Uterus (tissue), 4 donors: ENCODE measurements around the gene WDFY2. TPM values are rescaled to one million over a fixed set of nuclear protein-coding genes. Genes with fewer than 3 reads are reported as not detected.
"Not testable (repeated sequence)": the region's sequence is repeated elsewhere in the genome, so short reads cannot be mapped to it uniquely, and the experiment has no call there.

Experiments used
- DNase-seq, 2 donors: peaks; one replicate each; pipeline ENCODE4 v3.0.0-alpha.2; 2019 to 2020
- H3K27ac ChIP-seq, 2 donors: fragments of 200-600 bp; sonication (generic); 1 replicate in 1 of 2; 2 replicates in 1 of 2; pipeline ENCODE4 v1.5.1; 2016 to 2018
- H3K27me3 ChIP-seq, 2 donors: fragments of 200-600 bp; sonication (generic); one replicate each; pipeline ENCODE4 v1.5.1; 2018 to 2019; ENCODE audit warnings: control low read depth in 1 of 2
- H3K36me3 ChIP-seq, 2 donors: fragments of 200-600 bp; sonication (generic); one replicate each; pipeline ENCODE4 v1.5.1; 2019; ENCODE audit warnings: control low read depth in 1 of 2
- H3K4me1 ChIP-seq, 2 donors: fragments of 200-600 bp; sonication (generic); one replicate each; pipeline ENCODE4 v1.5.1; 2018 to 2019; ENCODE audit warnings: control low read depth in 1 of 2
- H3K4me3 ChIP-seq, 2 donors: fragments of 200-600 bp; sonication (generic); 1 replicate in 1 of 2; 2 replicates in 1 of 2; pipeline ENCODE4 v1.5.1; 2018 to 2019; ENCODE audit warnings: mild to moderate bottlenecking in 1 of 2
- H3K9me3 ChIP-seq, 2 donors: fragments of 200-600 bp; sonication (generic); one replicate each; pipeline ENCODE4 v1.5.1; 2019; ENCODE audit warnings: control low read depth in 1 of 2
- CTCF ChIP-seq, 4 experiments: fragments of 200-600 bp in 2 of 4; fragments of 450-650 bp in 2 of 4; sonication (generic) in 2 of 4; IDR thresholded peaks; one replicate each; pipeline ENCODE4 v1.5.1; 2016 to 2019; ENCODE audit warnings: antibody characterized with exemption in 4 of 4, mild to moderate bottlenecking in 2 of 4, moderate library complexity in 1 of 4
- POLR2A ChIP-seq, 2 donors: fragments of 450-650 bp; IDR thresholded peaks; one replicate each; pipeline ENCODE4 v1.6.1; 2016; ENCODE audit warnings: antibody characterized with exemption in 2 of 2, mild to moderate bottlenecking in 1 of 2, moderate library complexity in 1 of 2
- intact Hi-C: fragments of 100-400 bp; cut with DNase I; formaldehyde crosslinking; loops from one replicate; pipeline ENCODE4 v1.15.1; 2023; ENCODE audit warnings: low total_unique reads
- total RNA-seq, 4 donors: library from RNA; depleted of rRNA in 3 of 4; stranded (reverse); fragments of >200 nt in 3 of 4; gene quantifications; one replicate each; pipeline versions ENCODE4 v1.1.0 to v1.2.4, GENCODE V29; 2014 to 2023
- donor health status: DM: yes; HTN: yes; CAD: no.

The WDFY2 gene
- total RNA-seq, 4 donors from 2014 or later = 7.9 to 21.0 (median 9.1) TPM

GRCh38 chr13:51542346-51543242 is 41.7 kb upstream of the WDFY2 start:
- no peak for TF ChIP-seq POLR2A (IDR thresholded peaks at IDR 0.05)
- TF ChIP-seq CTCF (IDR thresholded peaks at IDR 0.05) = no peak
- H3K36me3 ChIP-seq = no peaks in the 10 kb centered on the region
- H3K27me3 ChIP-seq = no peaks in the 10 kb centered on the region
- peaks cover 4 to 17% of the 10 kb centered on the region in 2 donors for H3K4me1 ChIP-seq
- peak overlapping the region in 1 of 2 donors; percentile 12 for H3K4me3 ChIP-seq
- intact Hi-C loops = no loop called here
- DNase-seq = peak in 1 of 2 donors; percentile 51
- H3K27ac ChIP-seq = peak overlapping the region; percentile 80 to 92
- no peaks in the 10 kb centered on the region for H3K9me3 ChIP-seq

GRCh38 chr13:51545446-51545845 is 38.8 kb upstream of the WDFY2 start:
- DNase-seq, intact Hi-C loops, H3K27ac ChIP-seq, H3K36me3 ChIP-seq, H3K9me3 ChIP-seq, H3K27me3 ChIP-seq, H3K4me3 ChIP-seq: not testable (repeated sequence)
- H3K4me1 ChIP-seq = peaks cover 0 to 17% of the 10 kb centered on the region in 2 donors

- Histone ChIP-seq H3K27ac (no peak overlapping the region), H3K9me3 (no peaks in the 10 kb centered on the region), H3K36me3 (no peaks in the 10 kb centered on the region), H3K27me3 (no peaks in the 10 kb centered on the region), H3K4me3 (no peak overlapping the region), H3K4me1 (peaks cover 0 to 6% of the 10 kb centered on the region in 2 donors)
- TF ChIP-seq POLR2A (IDR thresholded peaks at IDR 0.05) = no peak
- no peak for TF ChIP-seq CTCF (IDR thresholded peaks at IDR 0.05)
- intact Hi-C loops = no loop called here
- DNase-seq = no peak
These were observed 36.7 kb upstream of the WDFY2 start for GRCh38 chr13:51547425-51548176.

- no peaks in the 10 kb centered on the region for H3K9me3 ChIP-seq
- H3K36me3 ChIP-seq = no peaks in the 10 kb centered on the region
- no peaks in the 10 kb centered on the region for H3K4me1 ChIP-seq
- TF ChIP-seq POLR2A (IDR thresholded peaks at IDR 0.05) = no peak
- H3K27ac ChIP-seq = no peak overlapping the region
- DNase-seq = no peak
- intact Hi-C loops = no loop called here
- no peak overlapping the region for H3K4me3 ChIP-seq
- no peaks in the 10 kb centered on the region for H3K27me3 ChIP-seq
These were observed 35.2 kb upstream of the WDFY2 start for GRCh38 chr13:51549050-51549449.

GRCh38 chr13:51549593-51549992 is 34.7 kb upstream of the WDFY2 start:
- Histone ChIP-seq H3K36me3 (no peaks in the 10 kb centered on the region), H3K4me1 (no peaks in the 10 kb centered on the region), H3K9me3 (no peaks in the 10 kb centered on the region), H3K27me3 (no peaks in the 10 kb centered on the region), H3K4me3 (no peak overlapping the region), H3K27ac (no peak overlapping the region)
- intact Hi-C loops = no loop called here
- TF ChIP-seq CTCF (IDR thresholded peaks at IDR 0.05) = no peak
- no peak for TF ChIP-seq POLR2A (IDR thresholded peaks at IDR 0.05)
- no peak for DNase-seq

GRCh38 chr13:51550151-51550550 is 34.1 kb upstream of the WDFY2 start:
- H3K4me3 ChIP-seq = no peak overlapping the region
- H3K27ac ChIP-seq = no peak overlapping the region
- intact Hi-C loops = no loop called here
- TF ChIP-seq CTCF (IDR thresholded peaks at IDR 0.05) = no peak
- TF ChIP-seq POLR2A (IDR thresholded peaks at IDR 0.05) = no peak
- H3K36me3 ChIP-seq = no peaks in the 10 kb centered on the region
- no peaks in the 10 kb centered on the region for H3K4me1 ChIP-seq
- no peaks in the 10 kb centered on the region for H3K9me3 ChIP-seq
- no peaks in the 10 kb centered on the region for H3K27me3 ChIP-seq
- no peak for DNase-seq
